OCI-LY7 (cell line): ENCODE data around the gene NEBL. TPM values are rescaled to one million over a fixed set of nuclear protein-coding genes. Genes with fewer than 3 reads are reported as not detected.

Experiments used
- Bru-seq: library from RNA; stranded (reverse); fragments of 400-500 nt; gene quantifications from one replicate; lab custom pipeline; 2021; lab: Mats Ljungman, UMichigan
- BruChase-seq, 2 experiments: library from RNA; stranded (reverse); fragments of 400-500 nt; gene quantifications; one replicate each; lab custom pipeline; 2021; lab: Mats Ljungman, UMichigan
- BruUV-seq: library from RNA; stranded (reverse); fragments of 400-500 nt; replicated peaks from 2 replicates; lab custom pipeline; 2021; lab: Mats Ljungman, UMichigan
- CTCF ChIA-PET: fragments of 300-600 bp; sonication (Branson Sonifier 250); formaldehyde crosslinking; loops from one replicate; lab custom pipeline; 2022; ENCODE audit warnings: antibody characterized with exemption; ENCODE audit not compliant: unreplicated experiment; lab: Charles Lee
- POLR2A ChIA-PET: fragments of 300-600 bp; sonication (Branson Sonifier 250); formaldehyde crosslinking; loops from one replicate; lab custom pipeline; 2022; ENCODE audit warnings: antibody characterized with exemption; lab: Charles Lee
- DNase-seq: peaks from one replicate; pipeline ENCODE4 v3.0.0-alpha.2; 2015; ENCODE audit warnings: low spot score
- H2AFZ ChIP-seq: fragments of 200-600 bp; sonication (generic), shearing (Covaris generic); 2 replicates; pipeline ENCODE4 v1.6.1; 2014; ENCODE audit warnings: mild to moderate bottlenecking, antibody characterized with exemption, low read length, moderate library complexity
- H3K27ac ChIP-seq: fragments of 200-600 bp; sonication (generic); 2 replicates; pipeline ENCODE4 v1.5.1; 2014; ENCODE audit warnings: mixed run types, low read depth, mild to moderate bottlenecking, moderate library complexity, low read length, inconsistent platforms; ENCODE audit not compliant: poor library complexity, severe bottlenecking
- H3K36me3 ChIP-seq: fragments of 200-600 bp; sonication (generic); 2 replicates; pipeline ENCODE4 v1.6.1; 2014; ENCODE audit warnings: mild to moderate bottlenecking, antibody characterized with exemption, low read length, moderate library complexity, mixed read lengths; ENCODE audit not compliant: insufficient read depth
- H3K4me1 ChIP-seq: fragments of 200-600 bp; sonication (generic); 2 replicates; pipeline ENCODE4 v1.5.1; 2014; ENCODE audit warnings: mild to moderate bottlenecking, low read length; ENCODE audit not compliant: insufficient read depth, poor library complexity, severe bottlenecking
- H3K4me2 ChIP-seq: fragments of 200-600 bp; sonication (generic); 2 replicates; pipeline ENCODE4 v1.6.1; 2014; ENCODE audit warnings: mild to moderate bottlenecking, low read length
- H3K4me3 ChIP-seq: fragments of 200-600 bp; sonication (generic); 2 replicates; pipeline ENCODE4 v1.5.1; 2014; ENCODE audit warnings: mild to moderate bottlenecking, low read depth, low read length; ENCODE audit not compliant: poor library complexity, severe bottlenecking
- H3K79me2 ChIP-seq: fragments of 200-600 bp; sonication (generic); 2 replicates; pipeline ENCODE4 v1.6.1; 2016; ENCODE audit warnings: low read depth, mild to moderate bottlenecking, low read length, moderate library complexity, mixed read lengths; ENCODE audit not compliant: insufficient read depth
- H3K9me2 ChIP-seq: fragments of 200-600 bp; sonication (generic); 2 replicates; pipeline ENCODE4 v1.6.1; 2016; ENCODE audit warnings: mild to moderate bottlenecking, low read length, mixed read lengths; ENCODE audit not compliant: insufficient read depth
- H3K9me3 ChIP-seq: fragments of 200-600 bp; sonication (generic); 2 replicates; pipeline ENCODE4 v1.6.1; 2014; ENCODE audit warnings: mild to moderate bottlenecking, mixed run types, low read length, mixed read lengths
- H4K20me1 ChIP-seq: fragments of 200-600 bp; sonication (generic); 2 replicates; pipeline ENCODE4 v1.6.1; 2014; ENCODE audit warnings: mild to moderate bottlenecking, antibody characterized with exemption, low read length, moderate library complexity, mixed read lengths; ENCODE audit not compliant: insufficient read depth
- CTCF ChIP-seq: fragments of 200-600 bp; sonication (generic); conservative IDR thresholded peaks from 2 replicates; pipeline ENCODE4 v1.5.1; 2014; ENCODE audit warnings: mild to moderate bottlenecking, antibody characterized with exemption, low read length, moderate library complexity, mixed read lengths
- EZH2phosphoT487 ChIP-seq: fragments of 200-600 bp; sonication (generic); IDR thresholded peaks from 2 replicates; pipeline ENCODE4 v1.6.1; 2018; ENCODE audit warnings: low read depth, borderline replicate concordance, mild to moderate bottlenecking, mixed run types, antibody characterized with exemption, low read length, moderate library complexity, mixed read lengths
- intact Hi-C: fragments of 100-400 bp; cut with micrococcal nuclease; formaldehyde crosslinking; loops from one replicate; pipeline ENCODE4 v1.10.0; 2022; ENCODE audit not compliant: unreplicated experiment
- long read RNA-seq: library from polyadenylated mRNA; stranded (forward); transcript quantifications from one replicate; pipeline ENCODE4 v2.0.0, GENCODE V29; 2022
- total RNA-seq, 2 experiments: library from RNA; depleted of rRNA in 1 of 2; stranded (reverse); fragments of >200 nt in 1 of 2; shearing (Covaris generic) in 1 of 2; gene quantifications; 2 replicates each; pipeline ENCODE4 v1.2.3, GENCODE V29; 2014 to 2022

Gene NEBL
- 0.21 TPM in 1 of 2 replicates, not detected in the other for total RNA-seq (2014; rRNA removed; shearing (Covaris generic))
- 1.1 and 1.3 TPM in 2 replicates for total RNA-seq (2022)
- percentile 23 among the genes with signal in this experiment for Bru-seq, nascent RNA
- percentile 18 among the genes with signal in this experiment for BruChase-seq, experiment 1, labeled RNA remaining after a 6-hour chase
- BruChase-seq, experiment 2, labeled RNA remaining after a 2-hour chase: percentile 22 among the genes with signal in this experiment
- long read RNA-seq: 0 reads

GRCh38 chr10:20897146-20897825, at the start of gene NEBL:
TSS of gene NEBL (minus strand) at chr10:20897311. CDS start at chr10:20897205, 106 bp downstream.
- no peaks in the 10 kb centered on the region for H3K9me3 ChIP-seq
- H3K4me1 ChIP-seq: no peaks in the 10 kb centered on the region
- POLR2A ChIA-PET: interaction anchor here (0.6 to 0.9 kb wide), 2 partner anchors 27 to 650 kb away, joined by 4 read pairs; no protein-coding TSS in a partner anchor
- H3K4me2 ChIP-seq: no peak within 1 kb of the TSS
- TF ChIP-seq EZH2phosphoT487 (no peak), CTCF (no peak)
- no peaks in the 10 kb centered on the region for H4K20me1 ChIP-seq
- no peak within 1 kb of the TSS for H3K4me3 ChIP-seq
- BruUV-seq: no TSS peak
- no peaks in the 10 kb centered on the region for H3K9me2 ChIP-seq
- no peaks in the 10 kb centered on the region for H3K79me2 ChIP-seq
- DNase-seq: no peak
- CTCF ChIA-PET: no interaction called here
- intact Hi-C loops: no loop called here
- no peaks in the 10 kb centered on the region for H3K36me3 ChIP-seq
- no peak within 1 kb of the TSS for H2AFZ ChIP-seq
- no peak within 1 kb of the TSS for H3K27ac ChIP-seq

GRCh38 chr10:20945546-20946332, 48.6 kb upstream of the NEBL start:
- H3K79me2 ChIP-seq: no peaks in the 10 kb centered on the region
- intact Hi-C loops: no loop called here
- H3K27ac ChIP-seq: no peak overlapping the region
- no peak overlapping the region for H3K4me2 ChIP-seq
- no peaks in the 10 kb centered on the region for H4K20me1 ChIP-seq
- H3K4me3 ChIP-seq: no peak overlapping the region
- ChIA-PET POLR2A (interaction anchor here (0.5 to 1.4 kb wide), 4 partner anchors 8 to 28 kb away, joined by 3 to 6 read pairs (median 4); no protein-coding TSS in a partner anchor), CTCF (no interaction called here)
- peaks cover 25% of the 10 kb centered on the region for H3K4me1 ChIP-seq
- H3K9me3 ChIP-seq: no peaks in the 10 kb centered on the region
- H3K36me3 ChIP-seq: no peaks in the 10 kb centered on the region
- no peaks in the 10 kb centered on the region for H3K9me2 ChIP-seq
- no peak overlapping the region for H2AFZ ChIP-seq
- DNase-seq: no peak
- TF ChIP-seq EZH2phosphoT487 (no peak), CTCF (no peak)
- no TSS peak for BruUV-seq
